Stimulated activated CD8-positive, alpha-beta memory T cell treated with anti-CD3 and anti-CD28 coated beads, Interleukin-2, amount 100 ng/mL, for 1 hour (primary cell): Measurements from ENCODE around the gene ROR1.
"Not testable (repeated sequence)": the region's sequence is repeated elsewhere in the genome, so short reads cannot be mapped to it uniquely, and the experiment has no call there.

Source experiments
- DNase-seq, 2 donors: peaks; one replicate each; pipeline ENCODE4 v3.0.0-alpha.2; 2020; ENCODE audit warnings: low read depth in 2 of 2

Gene ROR1

DNA sequence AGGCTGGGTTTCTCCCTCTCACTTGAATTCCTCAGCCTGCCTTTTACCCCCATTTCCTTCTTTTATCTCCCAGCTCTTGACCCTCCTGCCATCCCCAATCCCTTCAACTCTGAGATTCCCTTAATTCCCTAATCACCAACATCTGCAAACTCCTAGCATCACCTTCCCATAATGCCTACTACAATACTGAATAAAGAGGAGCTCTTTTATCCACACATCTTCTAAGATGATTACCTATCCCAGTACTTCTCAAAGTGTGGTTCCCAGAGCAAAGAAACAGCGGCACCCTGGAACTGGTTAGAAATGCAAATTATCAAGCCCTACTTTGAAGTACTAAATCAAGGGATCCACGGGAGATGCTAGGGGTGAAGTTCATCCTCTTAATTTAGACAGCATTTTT, 408.4 kb downstream of the ROR1 start:
- DNase-seq, result no peak

DNA sequence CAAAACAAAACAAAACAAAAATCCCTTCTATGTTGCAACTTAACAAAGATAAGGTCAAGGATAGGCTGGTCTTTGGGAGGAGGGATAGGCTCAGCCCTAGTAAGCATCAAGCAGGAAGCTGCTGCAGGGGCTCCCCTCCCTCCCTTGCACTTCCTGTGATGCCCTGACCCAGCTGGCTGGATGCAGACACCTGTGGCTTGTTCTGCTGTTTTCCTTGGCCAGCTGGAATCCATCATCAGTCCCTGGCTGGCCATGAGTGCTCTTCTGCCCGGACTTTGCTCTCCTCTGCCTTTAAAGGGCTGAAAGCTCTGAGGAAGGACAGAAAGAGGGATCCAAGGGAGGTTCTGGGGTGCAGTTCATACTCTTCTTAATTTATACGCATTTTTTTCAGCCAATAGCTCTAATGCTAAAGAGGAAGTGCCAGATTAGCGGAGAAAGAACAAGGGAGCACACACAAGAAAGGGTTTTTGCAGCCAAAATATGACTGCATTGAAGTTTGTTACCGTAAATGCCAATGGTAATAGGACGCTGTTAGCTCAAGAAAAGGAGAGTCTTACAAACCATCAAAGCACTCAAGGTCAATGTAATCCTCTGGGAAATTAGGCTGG, 409.7 kb downstream of the ROR1 start:
- DNase-seq, result no peak

DNA sequence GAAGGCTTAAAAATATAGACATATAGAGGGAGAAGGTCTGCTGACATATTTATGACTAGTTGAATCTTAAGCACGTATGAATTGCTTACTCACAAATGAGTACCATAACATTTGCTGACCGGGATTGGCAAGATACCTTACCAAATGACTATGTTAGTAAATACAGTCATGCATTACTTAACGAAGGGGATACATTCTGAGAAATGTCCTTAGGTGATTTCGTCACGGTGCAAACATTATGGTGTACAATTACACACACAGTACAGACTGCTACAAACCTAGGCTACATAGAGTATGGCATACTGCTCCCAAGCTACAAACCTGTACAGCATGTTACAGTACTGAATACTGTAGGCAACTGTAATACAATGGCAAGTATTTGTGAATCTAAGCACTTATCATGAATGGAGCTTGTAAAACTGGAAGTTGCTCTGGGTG, 410.2 kb downstream of the ROR1 start:
- DNase-seq, result no peak

DNA sequence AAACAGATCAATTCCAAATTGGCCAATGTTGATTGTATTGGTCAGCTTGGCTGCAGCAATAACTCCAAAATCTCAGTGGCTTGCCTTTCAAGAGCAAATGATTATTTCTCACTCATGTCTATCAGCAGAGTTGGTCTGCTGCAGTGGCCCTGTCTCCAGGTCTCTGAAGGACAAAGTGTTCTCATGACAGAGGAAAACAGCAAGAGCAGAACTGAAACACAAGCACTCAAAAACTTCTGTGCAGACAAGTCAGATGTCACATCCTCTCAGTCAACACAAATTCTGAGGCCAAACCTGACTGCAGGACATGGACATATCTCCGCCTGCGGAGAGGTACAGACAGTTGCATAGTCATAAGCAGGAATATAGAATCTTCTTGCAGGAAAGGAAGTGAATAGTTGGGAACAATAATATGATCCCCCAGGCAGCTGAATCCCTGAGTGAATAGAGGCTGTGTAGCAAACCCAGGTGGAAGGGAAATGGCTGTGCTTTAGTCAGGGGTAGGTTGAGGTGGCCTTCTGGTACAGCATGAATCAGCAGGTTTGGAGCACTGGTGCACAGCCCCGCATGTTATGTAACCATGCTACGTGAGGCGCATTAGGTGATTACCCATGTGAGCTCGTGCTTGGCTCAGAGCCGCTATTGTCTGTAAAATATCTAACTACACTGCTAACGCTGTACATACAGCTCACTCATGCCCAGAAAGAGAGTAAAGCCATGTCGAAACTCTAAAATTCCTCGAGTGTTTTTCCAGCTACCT, 412.5 kb downstream of the ROR1 start:
- no peak for DNase-seq

DNA sequence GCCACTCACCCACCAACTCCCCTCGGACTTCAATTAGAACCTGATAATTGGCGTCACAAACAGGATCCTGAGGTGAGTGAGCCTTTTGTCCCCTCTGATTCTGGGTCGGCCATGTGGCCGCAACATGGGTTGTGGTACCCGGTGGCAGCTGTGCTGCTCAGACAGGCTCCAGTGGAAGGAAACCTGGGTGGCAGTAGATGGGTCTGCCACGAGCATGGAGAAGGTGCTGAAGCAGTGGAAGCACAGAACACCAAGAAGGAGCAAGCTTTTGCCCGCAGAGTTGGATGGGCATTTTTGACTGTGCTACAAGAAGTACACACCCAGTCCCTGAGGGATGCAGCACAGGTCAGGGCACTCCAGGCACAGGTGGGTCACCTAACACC, 413.1 kb downstream of the ROR1 start:
- DNase-seq, result no peak

DNA sequence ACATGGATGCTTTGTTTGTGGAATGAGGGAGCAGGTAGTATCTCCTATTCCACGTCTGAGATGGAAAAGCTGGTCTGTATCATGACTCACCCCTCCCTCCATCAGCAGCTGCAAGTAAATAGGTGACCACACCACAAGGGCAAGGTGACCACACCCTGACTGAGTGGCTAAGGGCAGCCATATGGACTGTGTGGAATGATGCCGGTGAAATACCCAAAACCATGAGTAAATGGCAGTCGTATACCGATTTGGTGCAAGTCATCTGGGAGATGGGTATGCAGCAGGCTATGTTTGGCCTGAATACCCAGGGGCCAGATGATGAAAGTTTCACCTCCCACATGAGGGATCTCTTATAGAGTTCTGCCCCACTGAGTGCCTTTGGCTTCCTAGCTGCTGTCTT, 413.8 kb downstream of the ROR1 start:
- DNase-seq, result no peak

DNA sequence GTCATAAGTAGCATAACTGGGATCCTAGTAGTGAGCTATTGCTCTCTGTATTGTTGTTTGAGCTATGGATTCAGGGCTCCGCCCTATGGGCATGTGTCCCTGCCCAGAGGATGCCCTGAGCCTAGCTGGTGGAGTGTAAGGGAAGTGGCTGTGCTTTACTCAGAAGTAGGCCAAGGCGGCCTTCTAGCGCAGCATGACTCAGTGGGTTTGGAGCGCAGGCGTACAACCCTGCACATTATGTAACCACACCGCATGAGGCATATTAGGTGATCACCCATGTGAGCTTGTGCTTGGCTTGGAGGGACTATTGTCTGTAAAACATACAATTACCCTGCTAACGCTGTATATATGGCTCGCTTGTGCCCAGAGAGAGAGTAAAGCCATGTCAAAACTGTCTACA, 418.5 kb downstream of the ROR1 start:
- DNase-seq, result no peak

DNA sequence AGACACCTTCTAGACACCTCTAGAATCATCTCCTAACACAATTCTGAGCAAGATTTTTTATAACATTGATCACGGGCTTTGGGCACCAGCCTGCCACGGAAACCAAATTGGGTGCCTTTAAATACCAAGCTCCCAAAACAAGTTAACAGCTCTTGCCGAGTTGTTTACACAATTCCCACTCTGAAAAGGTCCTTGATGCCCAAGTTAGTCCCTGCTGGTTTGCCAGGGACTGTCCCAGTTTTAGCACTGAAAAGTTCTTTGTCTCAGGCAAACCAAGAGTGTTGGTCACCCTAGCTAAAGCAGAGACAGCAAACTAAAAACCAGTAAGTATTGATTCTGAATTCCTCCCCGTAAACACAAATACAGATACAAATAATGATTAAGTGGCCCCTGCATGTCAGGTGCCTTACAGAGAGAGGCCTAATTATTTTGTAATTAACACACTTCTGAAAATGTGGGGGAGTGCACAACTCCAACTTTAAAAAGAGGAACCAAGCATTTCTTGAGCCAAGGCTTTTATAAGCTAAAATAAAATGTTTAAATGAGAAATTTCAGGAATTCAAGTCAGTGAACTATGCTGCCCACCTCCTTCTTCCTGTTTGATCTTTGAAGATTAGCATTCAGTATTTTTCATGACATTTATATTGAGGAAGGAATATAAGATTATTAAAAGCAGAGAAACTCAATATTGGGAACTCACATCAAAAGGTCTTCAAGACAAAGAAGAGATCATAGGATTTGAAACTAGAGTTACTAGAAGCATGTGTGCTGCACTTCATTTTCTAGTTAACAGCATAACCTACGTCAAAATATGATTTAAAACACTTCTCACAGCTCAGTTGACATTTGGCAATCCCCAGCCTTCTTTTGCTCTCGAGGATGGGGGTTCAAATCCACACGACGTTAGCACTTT, 420.6 kb downstream of the ROR1 start:
- no peak for DNase-seq

DNA sequence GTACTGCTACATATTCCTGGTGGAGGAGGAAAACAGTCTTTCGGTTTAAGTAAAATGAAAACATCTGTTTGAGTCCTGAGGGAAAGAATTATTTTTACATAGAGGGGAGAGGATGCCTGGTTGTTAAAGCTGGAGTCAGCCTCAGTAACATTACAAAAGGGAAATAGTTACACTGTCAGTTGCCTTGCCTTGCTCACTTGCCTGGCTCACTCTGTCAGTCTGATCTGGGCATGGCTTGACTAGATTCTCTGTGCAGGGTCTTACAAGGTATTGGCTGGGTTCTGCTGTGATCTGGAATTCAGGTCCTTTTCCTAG, 421.2 kb downstream of the ROR1 start:
- no peak for DNase-seq

DNA sequence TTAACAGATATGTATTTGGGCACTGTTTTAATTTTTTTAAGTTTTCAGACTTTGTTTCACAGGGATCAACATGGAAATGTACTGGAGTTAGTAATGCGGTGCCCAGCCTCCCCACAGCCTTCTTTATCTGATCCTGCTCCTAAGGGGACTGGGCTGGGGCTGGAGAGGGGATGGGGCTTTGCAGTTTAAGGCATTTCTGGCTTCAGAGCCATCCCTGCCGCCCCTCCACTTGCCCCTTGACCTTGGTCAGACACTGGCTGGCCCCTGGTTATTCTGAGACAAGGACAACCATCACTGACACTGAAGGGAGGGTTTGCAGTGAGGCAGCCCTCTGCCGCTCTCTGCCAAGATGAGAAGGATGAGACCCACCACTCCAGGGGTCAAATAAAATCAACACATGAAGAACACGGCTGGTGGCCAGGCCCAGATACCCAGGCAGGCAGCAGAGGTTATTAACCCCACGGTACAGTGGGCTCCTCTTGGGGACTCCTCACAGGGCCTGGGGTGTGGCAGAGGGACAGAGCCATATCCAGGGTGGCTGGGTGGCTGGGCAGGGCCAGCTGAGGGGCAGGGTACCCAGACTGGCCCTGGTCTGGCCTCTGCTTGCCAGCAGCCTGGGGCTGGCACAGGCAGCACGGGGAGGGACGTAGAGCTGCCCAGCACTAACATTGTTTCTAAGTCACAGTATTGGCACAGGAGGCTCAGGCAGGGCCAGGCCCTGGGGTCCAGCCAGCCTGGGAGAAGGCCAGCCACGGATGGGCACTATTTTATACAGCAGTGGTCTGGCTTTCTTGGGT, 422.5 kb downstream of the ROR1 start:
- DNase-seq, result no peak

DNA sequence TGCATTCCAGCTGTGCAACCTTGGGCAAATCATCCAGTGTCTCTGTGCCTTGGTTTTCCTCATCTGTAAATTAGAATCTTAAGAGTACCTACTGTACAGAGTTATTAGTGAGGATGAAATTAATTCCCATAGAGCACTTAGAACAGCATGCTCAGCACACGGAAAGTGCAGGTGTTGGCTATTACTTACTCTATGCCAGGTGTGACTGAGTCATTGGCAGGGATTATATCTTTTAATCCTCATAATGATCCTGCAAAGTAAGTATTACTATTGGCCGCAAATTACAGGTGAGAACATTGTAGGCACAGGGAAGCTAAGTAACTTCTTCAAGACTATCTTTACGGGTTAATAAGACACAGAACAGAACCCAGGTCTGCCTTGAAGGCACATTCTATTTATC, 423.3 kb downstream of the ROR1 start:
- no peak for DNase-seq

DNA sequence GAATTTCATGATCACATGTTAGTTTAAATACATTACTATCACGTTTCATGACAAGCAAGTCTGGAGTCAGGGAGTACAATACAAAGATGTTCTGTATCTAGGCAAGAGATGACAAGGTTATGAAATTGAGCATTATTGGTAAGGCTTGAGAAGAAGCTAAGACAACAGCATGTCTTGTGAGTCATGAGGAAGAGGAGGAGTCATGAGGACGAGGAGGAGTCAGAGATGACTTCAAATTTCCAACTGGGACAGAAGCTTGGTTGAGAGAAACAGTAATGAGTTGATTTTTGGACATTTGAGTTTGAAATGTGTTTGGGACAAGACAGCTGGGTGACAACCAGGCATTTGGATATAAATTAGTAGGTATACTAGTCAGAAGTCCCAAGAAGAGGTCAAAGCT, 425.3 kb downstream of the ROR1 start:
- no peak for DNase-seq

DNA sequence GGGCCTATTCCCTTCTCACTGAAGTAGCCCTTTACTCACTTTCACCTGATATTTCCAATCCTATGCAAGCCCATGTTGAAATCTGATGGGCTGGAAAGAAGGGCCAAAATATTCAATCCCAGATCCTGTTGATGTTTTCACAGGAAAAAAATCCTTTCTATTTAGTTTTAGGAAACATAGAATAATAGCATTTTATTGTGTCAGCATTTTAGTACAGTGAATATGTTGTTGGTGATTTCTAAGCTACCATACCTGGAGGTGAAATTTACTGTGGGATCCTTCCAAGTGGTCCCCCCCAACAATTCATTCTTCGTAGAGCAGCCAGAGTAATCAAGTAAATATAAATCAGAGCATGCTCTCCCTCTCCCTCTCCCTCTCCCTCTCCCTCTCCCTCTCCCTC, 426.2 kb downstream of the ROR1 start:
- DNase-seq, result no peak

DNA sequence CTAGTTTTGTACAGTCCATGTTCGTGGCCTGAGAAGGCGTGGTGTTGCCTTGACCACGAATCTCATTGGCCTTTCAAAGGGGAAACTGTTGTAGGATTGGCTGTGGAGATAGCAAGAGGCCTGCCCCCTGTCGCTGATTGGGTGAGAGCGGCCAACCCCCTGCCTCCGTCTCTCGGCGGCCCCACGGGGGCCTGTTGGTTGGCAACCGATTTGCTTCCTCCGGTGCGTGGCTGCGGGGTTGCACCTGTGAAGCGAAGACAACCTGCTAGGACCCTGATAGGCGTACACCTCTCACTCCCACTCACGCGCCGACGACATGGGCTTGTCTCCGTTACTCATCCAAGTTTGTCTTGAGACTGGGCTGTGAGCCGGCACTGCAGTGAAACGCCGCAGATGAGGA, 429.6 kb downstream of the ROR1 start, which contains the start of gene UBE2U:
Gene UBE2U (plus strand): TSS at position 204 of the 400 bp plus-strand sequence. CDS start 428 bp downstream, outside the sequence.
- DNase-seq, result no peak

DNA sequence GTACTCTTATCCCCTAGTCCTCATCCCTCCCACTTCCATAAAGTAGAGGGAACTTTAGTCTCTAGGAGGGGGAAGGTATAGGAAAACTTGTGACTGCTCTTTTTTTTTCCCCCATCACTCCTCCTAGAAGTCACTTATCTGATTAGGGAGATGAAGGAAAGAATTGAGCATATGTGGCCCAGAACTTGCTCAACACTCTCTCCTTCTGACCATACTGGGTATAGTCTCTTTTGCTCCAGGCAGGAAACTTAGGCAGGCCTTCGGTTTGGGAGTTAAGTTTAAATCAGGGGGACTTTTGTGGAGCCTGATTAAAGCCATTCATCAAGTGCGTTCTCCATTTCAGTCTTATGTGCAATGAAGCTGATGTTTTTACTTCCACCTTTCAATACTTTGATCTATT, 435.4 kb downstream of the ROR1 start:
- no peak for DNase-seq

DNA sequence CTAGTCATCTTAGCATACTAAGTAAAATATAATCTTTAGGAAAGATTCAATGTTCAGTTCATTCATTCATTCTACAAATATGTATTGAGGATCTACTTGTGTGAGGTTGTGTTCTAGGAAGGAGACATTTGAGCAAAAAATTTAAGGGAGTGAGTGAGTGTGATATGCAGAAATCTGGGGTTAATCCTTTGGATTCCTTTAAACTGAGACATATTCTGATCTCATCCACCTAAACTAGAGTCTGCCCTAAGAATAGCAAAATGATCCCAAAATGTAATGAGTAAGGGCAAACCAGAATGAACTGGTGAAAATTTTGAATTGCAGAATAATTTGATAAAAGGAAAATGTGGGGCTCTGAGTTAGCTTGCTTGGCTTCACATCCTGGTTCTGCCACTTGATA, 438.2 kb downstream of the ROR1 start:
- no peak for DNase-seq

DNA sequence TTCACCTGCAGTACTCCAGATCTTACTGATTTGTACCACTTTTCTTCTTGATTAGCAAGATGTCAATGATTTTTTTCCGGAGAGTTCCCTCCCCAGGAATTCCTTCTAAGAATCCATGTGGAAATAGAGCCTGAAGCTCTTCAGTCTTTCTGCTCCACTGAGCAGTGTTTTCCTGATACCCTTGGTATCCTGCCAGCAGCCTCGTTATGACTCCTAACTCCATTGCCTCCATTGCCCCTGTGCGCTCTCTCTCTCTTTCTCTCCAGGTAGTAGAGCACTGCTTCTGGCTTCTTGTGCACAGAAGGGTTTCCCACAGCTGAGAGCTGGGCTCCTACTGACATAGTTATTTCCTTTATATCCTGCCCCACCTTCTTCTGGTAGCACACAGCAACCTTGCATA, 441.8 kb downstream of the ROR1 start:
- no peak for DNase-seq

DNA sequence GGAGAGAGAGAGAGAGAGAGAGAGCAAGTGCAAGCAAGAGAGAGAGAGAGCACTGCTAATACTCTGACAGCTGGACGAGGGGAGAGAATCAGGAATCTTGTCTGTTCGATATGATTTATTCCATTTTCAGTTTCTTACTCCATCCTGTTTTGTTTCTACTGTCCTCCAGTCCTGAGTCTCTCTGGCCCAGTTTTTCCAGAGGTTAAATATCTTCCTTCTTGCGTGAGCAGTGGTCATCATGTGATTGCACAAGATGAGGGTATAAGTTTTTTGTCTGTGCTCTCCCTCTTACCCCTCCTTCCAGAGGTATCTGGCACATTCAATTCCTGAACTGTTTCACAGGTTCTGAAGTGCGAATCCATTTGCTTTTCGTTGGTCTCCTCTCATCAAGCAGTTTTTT, 446.4 kb downstream of the ROR1 start:
- no peak for DNase-seq

DNA sequence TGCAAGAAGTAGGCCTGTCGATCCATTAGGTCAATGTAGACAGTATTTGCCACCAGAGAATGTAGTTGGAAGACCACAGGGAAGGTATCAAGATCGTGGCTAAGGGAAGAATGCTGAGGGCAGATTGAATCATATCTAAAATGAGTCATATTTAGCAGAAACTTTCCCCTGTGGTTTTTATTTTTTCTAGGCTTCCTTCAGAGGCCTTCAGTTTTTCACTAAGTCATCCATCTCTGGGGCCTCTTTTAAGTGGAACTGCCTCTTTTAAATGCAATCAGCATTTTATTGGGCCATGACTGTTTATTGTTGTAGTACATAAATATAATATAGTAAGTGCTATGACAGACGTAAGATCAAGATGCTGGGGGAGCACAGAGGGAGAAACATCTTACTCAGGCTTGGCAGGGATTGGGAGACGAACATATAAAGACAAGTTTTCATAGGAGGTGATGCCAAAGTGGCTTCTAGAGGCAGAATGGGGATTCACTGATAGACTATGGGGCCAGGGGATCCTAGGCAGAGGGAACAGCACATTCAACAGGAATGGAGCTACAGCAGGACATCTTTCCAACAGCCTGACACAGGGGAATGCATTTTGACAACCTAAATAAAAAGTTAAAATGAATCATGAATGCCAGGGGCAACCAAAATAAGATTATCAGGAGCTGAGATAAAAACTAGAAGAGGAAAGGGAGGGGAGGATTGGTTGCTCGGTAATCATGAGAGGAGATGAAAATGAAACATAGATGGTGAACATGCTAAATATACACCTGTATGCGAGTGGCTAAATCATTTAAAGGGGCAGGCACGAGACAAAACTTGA, 449.7 kb downstream of the ROR1 start:
- DNase-seq, result no peak

DNA sequence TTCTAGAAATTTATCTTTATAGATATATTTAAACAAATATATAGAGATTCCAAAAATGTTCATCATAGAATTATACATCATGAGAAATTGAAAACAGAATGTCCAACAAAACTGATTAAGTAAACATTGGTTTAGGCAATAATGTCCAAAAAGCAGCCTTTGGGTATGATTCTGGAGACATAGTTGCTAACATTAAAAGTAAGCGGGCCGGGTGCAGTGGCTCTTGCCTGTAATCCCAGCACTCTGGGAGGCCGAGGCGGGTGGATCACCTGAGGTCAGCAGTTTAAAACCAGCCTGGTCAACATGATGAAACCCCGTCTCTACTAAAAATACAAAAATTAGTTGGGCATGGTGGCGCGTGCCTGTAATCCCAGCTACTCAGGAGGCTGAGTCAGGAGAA, 450.4 kb downstream of the ROR1 start:
- not testable (repeated sequence) for DNase-seq
